NT2/D1 (cell line): Measurements from ENCODE around the gene NAGPA.

Source experiments
- DNase-seq: peaks from one replicate; pipeline ENCODE4 v3.0.0-alpha.2; 2011; ENCODE audit warnings: low read depth, low spot score
- H3K27me3 ChIP-seq: 2 replicates; pipeline ENCODE4 v1.6.0; 2011; ENCODE audit warnings: mild to moderate bottlenecking; ENCODE audit not compliant: insufficient read length, insufficient read depth
- H3K36me3 ChIP-seq: 2 replicates; pipeline ENCODE4 v1.6.1; 2011; ENCODE audit warnings: mild to moderate bottlenecking, low read length, mixed read lengths; ENCODE audit not compliant: insufficient read depth, insufficient read length
- H3K4me1 ChIP-seq: 2 replicates; pipeline ENCODE4 v1.5.1; 2011; ENCODE audit not compliant: insufficient read depth, insufficient read length
- H3K4me3 ChIP-seq: 2 replicates; pipeline ENCODE4 v1.5.1; 2011; ENCODE audit warnings: low read depth; ENCODE audit not compliant: insufficient read length
- H3K9ac ChIP-seq: 2 replicates; pipeline ENCODE4 v1.6.0; 2011; ENCODE audit warnings: low read depth; ENCODE audit not compliant: insufficient read length
- H3K9me3 ChIP-seq: 2 replicates; pipeline ENCODE4 v1.5.1; 2011; ENCODE audit warnings: mild to moderate bottlenecking, low read length; ENCODE audit not compliant: insufficient read depth
- SUZ12 ChIP-seq: IDR thresholded peaks from 2 replicates; pipeline ENCODE4 v1.6.1; 2011; ENCODE audit not compliant: insufficient read length, insufficient read depth; ENCODE audit errors: extremely low read depth
- YY1 ChIP-seq: IDR thresholded peaks from 2 replicates; pipeline ENCODE4 v1.6.1; 2011; ENCODE audit not compliant: insufficient read length, insufficient read depth
- ZNF274 ChIP-seq: IDR thresholded peaks from 2 replicates; pipeline ENCODE4 v1.6.1; 2011; ENCODE audit warnings: mild to moderate bottlenecking, low read depth, low read length

NAGPA gene

GRCh38 chr16:5042574-5043171, 8.9 kb upstream of the NAGPA start:
- Histone ChIP-seq H3K4me1 (peaks cover 6% of the 10 kb centered on the region), H3K9me3 (no peaks in the 10 kb centered on the region), H3K9ac (no peak overlapping the region), H3K36me3 (peaks cover 23% of the 10 kb centered on the region), H3K4me3 (no peak overlapping the region), H3K27me3 (no peaks in the 10 kb centered on the region)
- DNase-seq: no peak
- TF ChIP-seq ZNF274 (no peak), SUZ12 (no peak), YY1 (no peak)

GRCh38 chr16:5041600-5042133, 7.9 kb upstream of the NAGPA start:
- TF ChIP-seq YY1 (no peak), ZNF274 (no peak), SUZ12 (no peak)
- Histone ChIP-seq H3K27me3 (no peaks in the 10 kb centered on the region), H3K4me1 (peaks cover 6% of the 10 kb centered on the region), H3K9ac (no peak overlapping the region), H3K9me3 (no peaks in the 10 kb centered on the region), H3K36me3 (peaks cover 23% of the 10 kb centered on the region), H3K4me3 (no peak overlapping the region)
- DNase-seq: no peak

GRCh38 chr16:5040451-5040850, 6.7 kb upstream of the NAGPA start:
- TF ChIP-seq ZNF274 (no peak), SUZ12 (no peak), YY1 (no peak)
- Histone ChIP-seq H3K9ac (no peak overlapping the region), H3K4me3 (no peak overlapping the region)

GRCh38 chr16:5036228-5037156, 2.8 kb upstream of the NAGPA start:
- H3K36me3 ChIP-seq: peaks cover 6% of the 10 kb centered on the region
- H3K9me3 ChIP-seq: no peaks in the 10 kb centered on the region
- H3K4me3 ChIP-seq: no peak overlapping the region
- TF ChIP-seq YY1: no peak
- TF ChIP-seq SUZ12: no peak
- TF ChIP-seq ZNF274: no peak
- peaks cover 5% of the 10 kb centered on the region for H3K4me1 ChIP-seq
- H3K9ac ChIP-seq: peak overlapping the region; percentile 4
- H3K27me3 ChIP-seq: peaks cover 11% of the 10 kb centered on the region
- DNase-seq: no peak

More at GRCh38 chr16:5040451-5040850, 6.7 kb upstream of the NAGPA start:
- Histone ChIP-seq H3K4me1 (peaks cover 8% of the 10 kb centered on the region), H3K27me3 (no peaks in the 10 kb centered on the region), H3K36me3 (peaks cover 17% of the 10 kb centered on the region), H3K9me3 (no peaks in the 10 kb centered on the region)
- no peak for DNase-seq

- Histone ChIP-seq H3K9ac (no peak overlapping the region), H3K4me3 (no peak overlapping the region), H3K36me3 (peaks cover 8% of the 10 kb centered on the region), H3K9me3 (no peaks in the 10 kb centered on the region), H3K27me3 (peaks cover 11% of the 10 kb centered on the region), H3K4me1 (peaks cover 5% of the 10 kb centered on the region)
- DNase-seq: no peak
- TF ChIP-seq ZNF274: no peak
- no peak for TF ChIP-seq YY1
- TF ChIP-seq SUZ12: no peak
Observed at GRCh38 chr16:5035909-5036227, 2.1 kb upstream of the NAGPA start.

GRCh38 chr16:5034167-5034523, 410 bp upstream of the NAGPA start:
- peaks cover 11% of the 10 kb centered on the region for H3K27me3 ChIP-seq
- H3K4me1 ChIP-seq: peaks cover 5% of the 10 kb centered on the region
- peak overlapping the region; percentile 96 for H3K4me3 ChIP-seq
- DNase-seq: no peak
- peak overlapping the region; percentile 90 for H3K9ac ChIP-seq
- no peaks in the 10 kb centered on the region for H3K9me3 ChIP-seq
- H3K36me3 ChIP-seq: peaks cover 15% of the 10 kb centered on the region
- TF ChIP-seq SUZ12 (no peak), YY1 (no peak), ZNF274 (no peak)

- peaks cover 28% of the 10 kb centered on the region for H3K36me3 ChIP-seq
- H3K27me3 ChIP-seq: peaks cover 11% of the 10 kb centered on the region
- no peak for DNase-seq
- H3K4me3 ChIP-seq: peak overlapping the region; percentile 96
- H3K4me1 ChIP-seq: peaks cover 5% of the 10 kb centered on the region
- TF ChIP-seq ZNF274: no peak
- no peak for TF ChIP-seq YY1
- TF ChIP-seq SUZ12: no peak
- no peaks in the 10 kb centered on the region for H3K9me3 ChIP-seq
- H3K9ac ChIP-seq: peak overlapping the region; percentile 90
Observed at GRCh38 chr16:5032748-5033167, 977 bp downstream of the NAGPA start.
